HCT116 (cell line): ENCODE measurements around the gene DUOXA1. TPM values are rescaled to one million over a fixed set of nuclear protein-coding genes. Genes with fewer than 3 reads are reported as not detected.

Experiments used
- ATAC-seq: fragments of 200-7000 bp; cut with Tn5 transposase; 2 replicates; pipeline ENCODE4 v1.9.1; 2020; ENCODE audit warnings: mild to moderate bottlenecking, moderate library complexity
- BruUV-seq: library from RNA; stranded (reverse); fragments of 400-500 nt; replicated peaks from 2 replicates; lab custom pipeline; 2021; lab: Mats Ljungman, UMichigan
- CTCF ChIA-PET: fragments of 300-600 bp; sonication (Branson Sonifier 250); formaldehyde crosslinking; loops from one replicate; lab custom pipeline; 2021; ENCODE audit warnings: antibody characterized with exemption; lab: Charles Lee
- POLR2A ChIA-PET: fragments of 300-600, 350-600 bp; sonication (Branson Sonifier 250); formaldehyde crosslinking; loops from one replicate; lab custom pipeline; 2021; ENCODE audit warnings: antibody characterized with exemption; lab: Charles Lee
- RAD21 ChIA-PET, 2 experiments: fragments of 300-600 bp; sonication (Branson Sonifier 250); formaldehyde crosslinking; loops; one replicate each; lab custom pipeline; 2023; ENCODE audit warnings: low total read pairs in 2 of 2; ENCODE audit not compliant: uncharacterized antibody in 2 of 2, unreplicated experiment in 2 of 2, low non-redundant PET in 1 of 2; lab: Charles Lee
- DNase-seq: peaks from one replicate; pipeline ENCODE4 v3.0.0-alpha.2; 2010; ENCODE audit warnings: low read depth, low spot score
- H2AFZ ChIP-seq: fragments of 200-600 bp; shearing (Covaris generic), sonication (generic); 2 replicates; pipeline ENCODE4 v1.6.1; 2017; ENCODE audit warnings: low read depth, mixed run types, mixed read lengths, antibody characterized with exemption, low read length; ENCODE audit not compliant: poor library complexity, severe bottlenecking
- H3K27ac ChIP-seq: 2 replicates; pipeline ENCODE4 v1.5.1; 2012; ENCODE audit warnings: low read depth, low read length
- H3K27me3 ChIP-seq: fragments of 200-600 bp; sonication (generic); 2 replicates; pipeline ENCODE4 v1.6.1; 2016; ENCODE audit warnings: mixed run types, low read length, mixed read lengths; ENCODE audit not compliant: insufficient read depth
- H3K36me3 ChIP-seq, 2 experiments: fragments of 200-500 bp in 1 of 2; fragments of 200-600 bp in 1 of 2; sonication (Bioruptor generic) in 1 of 2; sonication (generic) in 1 of 2; 2 replicates each; pipeline versions ENCODE4 v1.5.1 to v1.6.1; 2014 to 2016; ENCODE audit warnings: low read length in 2 of 2, inconsistent platforms in 1 of 2, mixed read lengths in 1 of 2, mixed run types in 1 of 2; ENCODE audit not compliant: insufficient read depth in 2 of 2, control insufficient read depth in 1 of 2
- H3K4me1 ChIP-seq, 2 experiments: fragments of 200-600 bp in 1 of 2; sonication (generic) in 1 of 2; 2 replicates each; pipeline versions ENCODE4 v1.5.1 to v1.6.1; 2012 to 2017; ENCODE audit warnings: low read length in 2 of 2, inconsistent platforms in 1 of 2, mild to moderate bottlenecking in 1 of 2, mixed read lengths in 1 of 2, mixed run types in 1 of 2, moderate library complexity in 1 of 2; ENCODE audit not compliant: insufficient read depth in 2 of 2, control insufficient read depth in 1 of 2
- H3K4me2 ChIP-seq: fragments of 200-600 bp; sonication (generic); 2 replicates; pipeline ENCODE4 v1.6.1; 2017; ENCODE audit warnings: mixed run types, low read length, mixed read lengths
- H3K4me3 ChIP-seq, 2 experiments: fragments of 200-600 bp in 1 of 2; sonication (generic) in 1 of 2; replicated peaks in 1 of 2; 2 replicates each; pipeline ENCODE4 v1.5.1; 2011 to 2016; ENCODE audit warnings: low read length in 2 of 2, control low read depth in 1 of 2, low read depth in 1 of 2, mild to moderate bottlenecking in 1 of 2, mixed read lengths in 1 of 2, mixed run types in 1 of 2
- H3K79me2 ChIP-seq: fragments of 200-600 bp; sonication (generic); 2 replicates; pipeline ENCODE4 v1.6.1; 2017; ENCODE audit warnings: mild to moderate bottlenecking, mixed run types, low read length, moderate library complexity, mixed read lengths; ENCODE audit not compliant: insufficient read depth
- H3K9ac ChIP-seq: fragments of 200-600 bp; sonication (generic); 2 replicates; pipeline ENCODE4 v1.6.1; 2016; ENCODE audit warnings: low read length, mixed read lengths
- H3K9me2 ChIP-seq: fragments of 200-600 bp; sonication (generic), shearing (Covaris generic); 2 replicates; pipeline ENCODE4 v1.6.1; 2017; ENCODE audit warnings: mixed run types, mild to moderate bottlenecking, moderate library complexity; ENCODE audit not compliant: insufficient read depth
- H3K9me3 ChIP-seq, 2 experiments: fragments of 200-500 bp in 1 of 2; fragments of 200-600 bp in 1 of 2; sonication (Bioruptor generic) in 1 of 2; sonication (generic) in 1 of 2; 2 replicates each; pipeline ENCODE4 v1.6.1; 2014 to 2017; ENCODE audit warnings: low read length in 2 of 2, mixed read lengths in 2 of 2, inconsistent platforms in 1 of 2, low read depth in 1 of 2, mild to moderate bottlenecking in 1 of 2, mixed run types in 1 of 2, moderate library complexity in 1 of 2; ENCODE audit not compliant: control insufficient read depth in 1 of 2, insufficient read depth in 1 of 2
- H4K20me1 ChIP-seq: fragments of 200-600 bp; sonication (generic), shearing (Covaris generic); 2 replicates; pipeline ENCODE4 v1.6.1; 2017; ENCODE audit warnings: mixed run types, mild to moderate bottlenecking, moderate library complexity; ENCODE audit not compliant: insufficient read depth
- ATF3 ChIP-seq: IDR thresholded peaks from 2 replicates; pipeline ENCODE4 v1.6.1; 2012
- CTCF ChIP-seq, 3 experiments: fragments of 200-600 bp in 1 of 3; sonication (generic) in 1 of 3; IDR thresholded peaks in 2 of 3; conservative IDR thresholded peaks in 1 of 3; 2 replicates each; pipeline ENCODE4 v1.5.1; 2012 to 2017; ENCODE audit warnings: low read depth in 2 of 3, low read length in 2 of 3, antibody characterized with exemption in 1 of 3, borderline replicate concordance in 1 of 3, control low read depth in 1 of 3, mild to moderate bottlenecking in 1 of 3, mixed read lengths in 1 of 3, mixed run types in 1 of 3, moderate library complexity in 1 of 3; ENCODE audit not compliant: insufficient read depth in 1 of 3
- EGR1 ChIP-seq: IDR thresholded peaks from 2 replicates; pipeline ENCODE4 v1.6.1; 2012; ENCODE audit warnings: low read depth
- ELF1 ChIP-seq: IDR thresholded peaks from 2 replicates; pipeline ENCODE4 v1.6.1; 2012; ENCODE audit warnings: low read depth, borderline replicate concordance
- EZH2phosphoT487 ChIP-seq: fragments of 200-600 bp; IDR thresholded peaks from 2 replicates; pipeline ENCODE4 v1.6.1; 2018; ENCODE audit warnings: antibody characterized with exemption, borderline replicate concordance
- FOSL1 ChIP-seq: IDR thresholded peaks from 2 replicates; pipeline ENCODE4 v1.6.1; 2012; ENCODE audit warnings: low read depth
- MAX ChIP-seq: IDR thresholded peaks from 2 replicates; pipeline ENCODE4 v1.6.1; 2012
- REST ChIP-seq: IDR thresholded peaks from 2 replicates; pipeline ENCODE4 v1.6.1; 2012; ENCODE audit warnings: low read depth
- TCF7L2 ChIP-seq: IDR thresholded peaks from 2 replicates; pipeline ENCODE4 v1.7.0; 2011; ENCODE audit warnings: borderline replicate concordance, inconsistent platforms; ENCODE audit not compliant: insufficient read depth, insufficient read length; ENCODE audit errors: extremely low read depth
- ZBTB33 ChIP-seq: IDR thresholded peaks from 2 replicates; pipeline ENCODE4 v1.6.1; 2011; ENCODE audit warnings: mild to moderate bottlenecking, low read length, moderate library complexity; ENCODE audit not compliant: insufficient replicate concordance; ENCODE audit errors: extremely low read depth
- ZNF274 ChIP-seq: fragments of 200-500 bp; sonication (Bioruptor generic); IDR thresholded peaks from 2 replicates; pipeline ENCODE4 v1.6.1; 2014; ENCODE audit warnings: mild to moderate bottlenecking, low read depth, low read length, inconsistent platforms
- intact Hi-C: fragments of 100-400 bp; cut with micrococcal nuclease; formaldehyde crosslinking; loops from 2 replicates; pipeline ENCODE4 v1.10.0; 2022
- total RNA-seq: library from RNA; stranded (reverse); gene quantifications from one replicate; pipeline ENCODE4 v1.2.1, GENCODE V29; 2021; ENCODE audit not compliant: unreplicated experiment

DUOXA1 gene
- total RNA-seq, 1 experiment from 2014 or later: 2.3 TPM

GRCh38 chr15:45093013-45093412 is 36.7 kb downstream of the DUOXA1 start:
- Histone ChIP-seq H3K79me2 (no peaks in the 10 kb centered on the region), H2AFZ (no peak overlapping the region), H3K36me3 (no peaks in the 10 kb centered on the region), H4K20me1 (no peaks in the 10 kb centered on the region), H3K27me3 (peaks cover 14% of the 10 kb centered on the region; the same call in 1 of the 2 replicates), H3K4me3 (no peak overlapping the region), H3K4me1 (peaks cover 0 to 7% of the 10 kb centered on the region in 2 experiments; a peak in 1 of 4 replicates), H3K27ac (no peak overlapping the region), H3K9me3 (no peaks in the 10 kb centered on the region), H3K4me2 (no peak overlapping the region), H3K9me2 (no peaks in the 10 kb centered on the region), H3K9ac (no peak overlapping the region)
- ChIA-PET POLR2A (no interaction called here), CTCF (no interaction called here), RAD21 (no interaction called here)
- DNase-seq (no peak), ATAC-seq (no peak)
- BruUV-seq: no TSS peak
- intact Hi-C loops: no loop called here
- TF ChIP-seq ATF3 (no peak), ELF1 (no peak), MAX (no peak), TCF7L2 (no peak), CTCF (IDR thresholded peaks at IDR 0.05 in 2 of 3, conservative IDR thresholded peaks at IDR 0.05 in 1 of 3; ENCODE audit: borderline replicate concordance in 1 of 3, insufficient read depth in 1 of 3, low read depth in 2 of 3, low read length in 2 of 3) (no peak), ZNF274 (no peak), ZBTB33 (no peak), REST (no peak), EZH2phosphoT487 (no peak), FOSL1 (no peak), EGR1 (no peak)
